Measurements from ENCODE around the gene DUSP2.

GRCh38 chr2:96111257-96111640 lies 34.0 kb downstream of the DUSP2 start:
- TF ChIP-seq POLR2A (IDR thresholded peaks at IDR 0.05), result no peak
- TF ChIP-seq CTCF (IDR thresholded peaks at IDR 0.05), result no peak
